GM12878 (cell line): Measurements from ENCODE around the gene ATP6V0C.

Experiments
- CTCF ChIP-seq, 3 experiments: IDR thresholded peaks in 2 of 3; conservative IDR thresholded peaks in 1 of 3; 2 replicates each; pipeline ENCODE4 v1.5.1; 2011; ENCODE audit warnings: low read depth in 3 of 3, low read length in 3 of 3, mild to moderate bottlenecking in 3 of 3, control low read depth in 2 of 3, moderate library complexity in 2 of 3, inconsistent platforms in 1 of 3, mixed read lengths in 1 of 3; ENCODE audit not compliant: control insufficient read depth in 2 of 3, insufficient read depth in 1 of 3; ENCODE audit errors: extremely low read depth in 1 of 3
- EP300 ChIP-seq, 2 experiments: fragments of 150-350 bp in 1 of 2; IDR thresholded peaks; 2 replicates each; pipeline ENCODE4 v1.6.1; 2011 to 2012; ENCODE audit warnings: low read depth in 2 of 2, low read length in 2 of 2, borderline replicate concordance in 1 of 2, improper control_type of control experiment in 1 of 2, inconsistent platforms in 1 of 2; ENCODE audit not compliant: control insufficient read depth in 1 of 2
- MYB ChIP-seq: fragments of 150-350 bp; IDR thresholded peaks from 2 replicates; pipeline ENCODE4 v1.6.1; 2014; ENCODE audit warnings: mild to moderate bottlenecking, low read depth, low read length, borderline replicate concordance
- POLR2A ChIP-seq: IDR thresholded peaks from 2 replicates; pipeline ENCODE4 v1.6.1; 2011; ENCODE audit warnings: low read depth, mild to moderate bottlenecking, low read length
- RAD21 ChIP-seq: IDR thresholded peaks from 2 replicates; pipeline ENCODE4 v1.6.1; 2011; ENCODE audit warnings: mild to moderate bottlenecking, low read depth, low read length, moderate library complexity; ENCODE audit not compliant: insufficient read depth
- RUNX3 ChIP-seq: IDR thresholded peaks from 2 replicates; pipeline ENCODE4 v1.6.1; 2012; ENCODE audit warnings: low read length, inconsistent platforms
- SUPT20H ChIP-seq: IDR thresholded peaks from 2 replicates; pipeline ENCODE4 v1.6.1; 2011; ENCODE audit warnings: low read depth, mild to moderate bottlenecking, low read length, moderate library complexity, borderline replicate concordance; ENCODE audit not compliant: control insufficient read depth
- TCF12 ChIP-seq: IDR thresholded peaks from 2 replicates; pipeline ENCODE4 v1.6.1; 2011; ENCODE audit warnings: low read depth, mild to moderate bottlenecking, low read length
- USF2 ChIP-seq: IDR thresholded peaks from 2 replicates; pipeline ENCODE4 v1.6.1; 2011; ENCODE audit warnings: low read depth, low read length, improper control_type of control experiment, borderline replicate concordance

- no peak for TF ChIP-seq CTCF (IDR thresholded peaks at IDR 0.05 in 2 of 3, conservative IDR thresholded peaks at IDR 0.05 in 1 of 3; ENCODE audit: control insufficient read depth in 2 of 3, extremely low read depth in 1 of 3, insufficient read depth in 1 of 3, low read depth in 3 of 3, low read length in 3 of 3)
- TF ChIP-seq EP300 (IDR thresholded peaks at IDR 0.05; ENCODE audit: borderline replicate concordance in 1 of 2, control insufficient read depth in 1 of 2, low read depth in 2 of 2, low read length in 2 of 2) = no peak
- no peak for TF ChIP-seq SUPT20H
- TF ChIP-seq RAD21 = no peak
- TF ChIP-seq USF2 = no peak
- TF ChIP-seq RUNX3 = no peak
- TF ChIP-seq TCF12 = no peak
- TF ChIP-seq MYB = no peak
- no peak for TF ChIP-seq POLR2A
These were observed 1.6 kb upstream of the ATP6V0C start for GRCh38 chr16:2511996-2512734.
